ENCODE data around the gene ARID4B. TPM values are rescaled to one million over a fixed set of nuclear protein-coding genes. Genes with fewer than 3 reads are reported as not detected.

ARID4B gene
- total RNA-seq, 6 experiments from 2014 or later: 19.4 to 22.8 (median 20.5) TPM

DNA sequence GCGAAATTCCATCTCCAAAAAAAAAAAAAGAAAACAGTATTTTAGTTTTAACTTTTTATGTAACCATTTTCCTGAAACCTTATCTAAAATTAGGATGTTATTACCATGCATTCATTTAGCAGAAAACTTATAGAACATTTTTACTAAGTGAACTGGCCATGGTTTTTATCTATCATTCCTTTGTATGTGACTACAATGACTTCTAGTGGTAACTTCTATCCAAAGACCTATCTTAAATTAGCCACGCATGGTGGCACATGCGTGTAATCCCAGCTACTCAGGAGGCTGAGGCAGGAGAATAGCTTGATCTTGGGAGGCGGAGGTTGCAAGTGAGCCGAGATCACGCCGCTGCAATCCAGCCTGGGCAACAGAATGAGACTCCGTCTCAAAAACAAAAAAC, 11.8 kb upstream of the ARID4B start:
- TF ChIP-seq, protein P1, sequence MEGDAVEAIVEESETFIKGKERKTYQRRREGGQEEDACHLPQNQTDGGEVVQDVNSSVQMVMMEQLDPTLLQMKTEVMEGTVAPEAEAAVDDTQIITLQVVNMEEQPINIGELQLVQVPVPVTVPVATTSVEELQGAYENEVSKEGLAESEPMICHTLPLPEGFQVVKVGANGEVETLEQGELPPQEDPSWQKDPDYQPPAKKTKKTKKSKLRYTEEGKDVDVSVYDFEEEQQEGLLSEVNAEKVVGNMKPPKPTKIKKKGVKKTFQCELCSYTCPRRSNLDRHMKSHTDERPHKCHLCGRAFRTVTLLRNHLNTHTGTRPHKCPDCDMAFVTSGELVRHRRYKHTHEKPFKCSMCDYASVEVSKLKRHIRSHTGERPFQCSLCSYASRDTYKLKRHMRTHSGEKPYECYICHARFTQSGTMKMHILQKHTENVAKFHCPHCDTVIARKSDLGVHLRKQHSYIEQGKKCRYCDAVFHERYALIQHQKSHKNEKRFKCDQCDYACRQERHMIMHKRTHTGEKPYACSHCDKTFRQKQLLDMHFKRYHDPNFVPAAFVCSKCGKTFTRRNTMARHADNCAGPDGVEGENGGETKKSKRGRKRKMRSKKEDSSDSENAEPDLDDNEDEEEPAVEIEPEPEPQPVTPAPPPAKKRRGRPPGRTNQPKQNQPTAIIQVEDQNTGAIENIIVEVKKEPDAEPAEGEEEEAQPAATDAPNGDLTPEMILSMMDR (IDR thresholded peaks at IDR 0.05): no peak
- Mint-ChIP-seq H3K4me1 (ENCODE audit: low read depth) (no peaks in the 10 kb centered on the region), H3K27ac (no peak overlapping the region), H3K36me3 (ENCODE audit: low read depth) (peaks cover 10% of the 10 kb centered on the region; the same call in 1 of the 2 replicates), H3K27me3 (ENCODE audit: insufficient read depth) (no peaks in the 10 kb centered on the region), H3K9me3 (no peaks in the 10 kb centered on the region), H3K4me3 (no peak overlapping the region)
- DNase-seq: no peak

DNA sequence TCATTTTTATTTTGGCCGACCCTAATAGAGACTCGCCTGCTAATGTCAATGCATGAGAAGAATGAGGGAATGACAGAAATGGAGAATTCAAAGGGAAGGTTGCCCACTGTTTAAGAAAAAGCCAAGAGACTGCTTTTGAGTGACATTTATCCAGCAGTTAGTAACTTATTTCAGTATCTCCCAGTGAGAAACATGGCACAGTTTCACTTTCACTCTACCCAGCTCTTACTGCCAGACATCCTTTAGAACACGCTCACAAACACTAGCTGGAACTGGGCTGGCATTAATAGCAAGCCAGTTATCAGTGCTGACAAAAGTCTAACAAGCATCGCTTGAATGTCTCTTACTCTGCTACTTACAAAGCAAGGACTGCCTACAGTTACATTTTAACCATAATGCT, 8.9 kb upstream of the ARID4B start:
- H3K36me3 Mint-ChIP-seq (ENCODE audit: low read depth): peaks cover 5% of the 10 kb centered on the region; the same call in 1 of the 2 replicates
- no peaks in the 10 kb centered on the region for H3K4me1 Mint-ChIP-seq (ENCODE audit: low read depth)
- TF ChIP-seq, protein P1 (IDR thresholded peaks at IDR 0.05): no peak
- H3K27ac Mint-ChIP-seq: no peak overlapping the region
- no peaks in the 10 kb centered on the region for H3K27me3 Mint-ChIP-seq (ENCODE audit: insufficient read depth)
- no peaks in the 10 kb centered on the region for H3K9me3 Mint-ChIP-seq
- no peak overlapping the region for H3K4me3 Mint-ChIP-seq
- no peak for DNase-seq

DNA sequence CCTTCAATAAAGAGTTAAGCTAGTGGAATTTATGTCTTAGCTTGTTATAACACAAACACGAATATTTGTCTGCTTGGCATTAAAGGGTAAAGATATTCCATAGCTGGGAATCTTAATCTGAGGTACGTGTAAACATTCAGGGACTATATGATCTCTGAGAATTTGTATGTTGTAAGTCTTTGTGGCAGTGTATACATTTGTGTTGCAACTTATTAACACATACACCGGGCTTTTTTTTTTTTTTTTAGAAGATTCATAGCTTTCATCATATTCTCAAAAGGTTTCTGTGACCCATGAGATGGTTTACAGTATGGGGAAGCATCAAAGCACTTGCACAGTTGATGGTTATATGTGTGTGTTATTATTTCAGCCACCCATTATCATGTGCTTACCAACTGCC, 3.4 kb upstream of the ARID4B start:
- Mint-ChIP-seq H3K4me3 (no peak overlapping the region), H3K4me1 (ENCODE audit: low read depth) (peaks cover 4% of the 10 kb centered on the region), H3K36me3 (ENCODE audit: low read depth) (peaks cover 5% of the 10 kb centered on the region), H3K27ac (no peak overlapping the region), H3K27me3 (ENCODE audit: insufficient read depth) (peaks cover 2% of the 10 kb centered on the region; the same call in 1 of the 2 replicates), H3K9me3 (no peaks in the 10 kb centered on the region)
- DNase-seq: no peak
- TF ChIP-seq, protein P1 (IDR thresholded peaks at IDR 0.05): no peak

DNA sequence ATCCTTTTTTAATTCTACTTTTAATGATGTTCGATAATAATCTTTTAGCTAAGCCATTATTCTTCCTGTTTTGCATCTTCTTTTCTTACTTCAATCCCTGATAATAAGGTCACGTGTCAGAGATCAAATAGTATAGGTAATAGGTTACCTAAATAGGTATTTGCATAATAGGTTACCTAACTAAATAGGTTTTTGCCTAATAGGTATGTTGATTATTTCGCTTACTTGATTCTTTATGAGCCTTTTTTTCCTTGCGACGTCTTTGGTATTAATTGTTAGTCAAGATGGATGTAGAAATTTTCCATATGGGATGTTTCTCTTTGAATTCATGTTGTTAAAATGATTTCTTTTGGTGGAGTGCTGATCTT, 2.9 kb upstream of the ARID4B start:
- H3K36me3 Mint-ChIP-seq (ENCODE audit: low read depth): peaks cover 10% of the 10 kb centered on the region
- no peaks in the 10 kb centered on the region for H3K9me3 Mint-ChIP-seq
- H3K4me1 Mint-ChIP-seq (ENCODE audit: low read depth): peaks cover 9% of the 10 kb centered on the region
- peaks cover 2% of the 10 kb centered on the region; the same call in 1 of the 2 replicates for H3K27me3 Mint-ChIP-seq (ENCODE audit: insufficient read depth)
- no peak overlapping the region for H3K4me3 Mint-ChIP-seq
- H3K27ac Mint-ChIP-seq: no peak overlapping the region
- DNase-seq: no peak
- TF ChIP-seq, protein P1 (IDR thresholded peaks at IDR 0.05): no peak

DNA sequence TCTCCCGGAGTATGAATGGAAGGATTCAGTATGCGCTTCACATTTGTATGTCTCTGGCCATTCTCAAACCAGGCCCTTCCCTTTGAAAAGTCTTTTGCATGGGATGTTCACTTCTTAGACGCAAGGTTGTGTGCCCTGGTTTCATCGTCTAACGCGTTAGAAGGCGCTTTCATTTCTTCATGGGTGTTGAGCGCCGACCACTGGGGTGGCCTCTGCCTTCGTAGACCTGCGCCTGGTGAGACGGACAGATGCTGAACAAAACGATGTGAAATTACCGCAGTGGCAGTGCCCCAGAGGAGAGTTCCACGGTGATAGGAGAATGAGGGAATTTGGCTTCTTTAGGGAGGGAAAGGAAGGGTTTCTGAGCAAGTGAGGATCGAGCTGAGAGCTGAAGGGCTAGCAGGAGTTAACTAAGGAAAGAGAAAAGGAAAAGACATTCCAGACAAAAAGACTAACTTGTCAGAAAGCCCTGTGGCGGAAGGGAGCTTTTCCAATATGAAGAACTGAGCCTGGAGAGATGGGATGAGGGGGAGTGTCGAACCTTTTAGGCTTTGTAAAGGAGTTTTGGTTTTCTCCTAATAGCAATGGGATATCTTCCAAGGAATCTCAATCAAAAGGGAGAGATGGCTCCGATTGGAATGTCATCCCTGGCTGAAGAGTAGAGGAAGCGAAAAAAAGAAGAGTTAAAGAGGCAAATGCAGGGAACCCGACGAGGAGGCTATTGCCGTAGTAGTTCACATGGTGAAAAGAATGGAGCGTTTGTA, 1.3 kb upstream of the ARID4B start:
- no peak overlapping the region for H3K4me3 Mint-ChIP-seq
- peak; percentile 21 for DNase-seq
- no peaks in the 10 kb centered on the region for H3K9me3 Mint-ChIP-seq
- H3K27ac Mint-ChIP-seq: no peak overlapping the region
- peaks cover 22% of the 10 kb centered on the region for H3K4me1 Mint-ChIP-seq (ENCODE audit: low read depth)
- TF ChIP-seq, protein P1 (IDR thresholded peaks at IDR 0.05): no peak; the same call in none of the 2 replicates
- peaks cover 10% of the 10 kb centered on the region for H3K36me3 Mint-ChIP-seq (ENCODE audit: low read depth)
- H3K27me3 Mint-ChIP-seq (ENCODE audit: insufficient read depth): peaks cover 2% of the 10 kb centered on the region; the same call in 1 of the 2 replicates

Measured in HFFc6 (cell line).